Measurements from ENCODE around the gene ZC3H12A. TPM values are rescaled to one million over a fixed set of nuclear protein-coding genes. Genes with fewer than 3 reads are reported as not detected.
"Not testable (repeated sequence)": the region's sequence is repeated elsewhere in the genome, so short reads cannot be mapped to it uniquely, and the experiment has no call there.

ZC3H12A gene
- total RNA-seq, 1 donor from 2014 or later = 4.2 TPM

- not testable (repeated sequence) for ATAC-seq (ENCODE audit: poor library complexity); DNase-seq
Measured at GRCh38 chr1:37518241-37518640, 43.9 kb downstream of the ZC3H12A start.

GRCh38 chr1:37518929-37519328, 44.5 kb downstream of the ZC3H12A start:
- intact Hi-C loops (cut with DNase I); DNase-seq; ATAC-seq (ENCODE audit: poor library complexity): not testable (repeated sequence)

More at GRCh38 chr1:37518241-37518640, 43.9 kb downstream of the ZC3H12A start:
- intact Hi-C loops (cut with DNase I) = not testable (repeated sequence)

- DNase-seq (no peak), ATAC-seq (ENCODE audit: poor library complexity) (no peak)
- intact Hi-C loops (cut with DNase I) = no loop called here
Measured at GRCh38 chr1:37519613-37520012, 45.2 kb downstream of the ZC3H12A start.

GRCh38 chr1:37529888-37530287, 55.5 kb downstream of the ZC3H12A start:
- ATAC-seq (ENCODE audit: poor library complexity); DNase-seq; intact Hi-C loops (cut with DNase I): not testable (repeated sequence)

- DNase-seq; ATAC-seq (ENCODE audit: poor library complexity); intact Hi-C loops (cut with DNase I): not testable (repeated sequence)
Measured at GRCh38 chr1:37532418-37533156, 58.2 kb downstream of the ZC3H12A start.

GRCh38 chr1:37533317-37534093, 59.1 kb downstream of the ZC3H12A start:
- intact Hi-C loops (cut with DNase I) = no loop called here
- ATAC-seq (ENCODE audit: poor library complexity) (no peak), DNase-seq (no peak)

Small RNA genes lying within 50 kb of the gene (microRNA-seq; reads per million reads assigned to microRNA genes)
- gene MIR5581 = not detected
- not detected for gene MIR6732

Other genes with a start within 250 kb of the ZC3H12A start
- 34.6 TPM for gene MEAF6, start 40.2 kb downstream of the ZC3H12A start, total RNA-seq
- 7.4 TPM for gene SNIP1, start 79.7 kb downstream of the ZC3H12A start, total RNA-seq
- 3.1 TPM for gene DNALI1, start 82.4 kb downstream of the ZC3H12A start, total RNA-seq
- gene GNL2, start 121.4 kb downstream of the ZC3H12A start, total RNA-seq = 20.1 TPM
- gene RSPO1, start 160.3 kb downstream of the ZC3H12A start, total RNA-seq = not detected
- 0.46 TPM for gene CDCA8, start 217.9 kb downstream of the ZC3H12A start, total RNA-seq